IPS-NIHi11 (cell line): ENCODE measurements around the gene TTC7B.

Experiments
- DNase-seq: peaks from one replicate; pipeline ENCODE4 v3.0.0; 2012; ENCODE audit warnings: mixed read lengths, low spot score

TTC7B gene

GRCh38 chr14:90671382-90672234 is 144.6 kb downstream of the TTC7B start:
- no peak for DNase-seq

DNA sequence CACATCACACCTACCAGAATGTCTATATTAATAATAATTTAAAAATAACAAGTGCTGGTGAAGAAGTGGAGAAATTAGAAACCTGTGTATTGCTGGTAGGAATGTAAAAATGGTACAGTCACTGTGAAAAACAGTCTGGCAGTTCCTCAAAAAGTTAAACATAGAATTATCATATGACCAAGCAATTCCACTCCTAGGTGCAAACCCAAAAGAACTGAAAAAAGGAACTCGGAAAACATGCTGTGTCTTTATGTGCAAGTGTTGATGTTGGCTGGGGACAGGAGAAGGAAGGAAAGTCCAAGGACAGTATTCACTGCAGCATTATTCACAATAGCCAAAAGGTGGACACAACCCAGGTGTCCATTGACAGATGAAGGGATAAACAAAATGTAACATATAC is 146.5 kb downstream of the TTC7B start:
- DNase-seq, result no peak

DNA sequence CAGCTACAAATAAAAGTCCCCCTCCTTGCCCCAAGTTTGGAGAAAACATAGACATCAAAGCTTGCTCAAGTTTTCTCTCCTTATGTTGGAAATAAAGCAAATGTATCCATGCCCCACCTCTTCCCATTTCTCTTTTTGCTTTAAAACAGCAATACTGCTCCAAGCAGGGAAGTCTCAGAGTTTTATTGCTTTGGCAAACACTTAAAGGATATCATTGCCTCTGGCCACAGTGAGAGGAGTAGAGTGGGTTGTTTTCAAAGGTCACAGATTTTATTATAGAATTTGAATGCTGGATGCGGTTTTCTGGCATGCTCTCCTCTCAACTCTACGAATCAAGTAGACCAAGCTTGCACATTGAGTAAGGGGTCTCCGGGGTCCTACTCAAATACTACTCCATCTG is 149.7 kb downstream of the TTC7B start:
- no peak for DNase-seq

DNA sequence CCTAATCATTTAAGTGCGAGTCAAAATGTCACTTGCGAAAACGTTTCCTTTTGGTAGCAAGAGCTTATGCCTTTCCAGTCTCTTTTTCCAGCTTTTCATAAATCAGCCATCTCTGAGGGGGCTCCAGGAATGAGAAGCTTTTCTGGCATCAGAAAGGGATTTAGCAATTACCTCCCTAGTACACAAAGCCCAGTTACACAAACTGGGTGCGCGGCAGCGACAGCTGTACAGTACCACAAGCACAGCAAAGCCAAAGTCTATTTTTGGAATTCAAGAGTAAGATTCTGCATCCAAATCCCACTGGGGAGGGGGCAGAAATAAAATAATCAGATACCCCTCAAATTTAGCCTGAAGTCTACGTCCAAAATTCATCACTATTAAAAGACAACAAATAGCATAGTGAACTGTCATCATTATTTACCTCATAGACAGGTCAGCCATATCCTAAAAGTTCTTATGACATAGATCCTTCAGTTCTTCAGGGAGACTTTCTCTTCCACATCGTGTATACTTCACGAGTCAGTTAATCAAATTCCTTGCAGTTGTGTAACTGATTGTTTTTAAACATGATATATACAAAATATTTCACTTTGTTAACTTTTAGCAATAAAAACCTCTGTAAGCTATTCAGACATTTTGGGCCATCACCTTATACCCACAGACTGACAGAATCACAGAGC is 150.8 kb downstream of the TTC7B start:
- no peak for DNase-seq

- DNase-seq, result no peak
Observed at GRCh38 chr14:90664911-90665310, 151.3 kb downstream of the TTC7B start.

DNA sequence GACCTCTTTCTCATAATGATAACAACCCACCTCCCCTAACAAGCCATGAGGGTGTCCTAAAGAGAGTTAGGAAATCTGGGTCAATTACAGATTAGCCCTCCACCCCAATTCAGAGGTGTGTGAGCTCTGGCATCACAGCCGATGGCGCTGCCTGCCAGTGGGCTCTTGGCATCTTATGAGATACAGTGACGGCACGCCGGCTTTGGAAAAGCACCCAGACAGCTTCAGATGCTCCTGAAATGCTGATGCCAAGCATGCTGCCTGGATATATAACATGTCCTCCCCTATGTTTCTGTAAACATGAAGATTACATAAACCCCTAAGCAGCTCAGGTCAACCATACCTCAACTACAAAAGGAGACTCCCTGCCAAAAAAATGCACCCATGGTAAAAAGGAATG is 152.6 kb downstream of the TTC7B start:
- no peak for DNase-seq

DNA sequence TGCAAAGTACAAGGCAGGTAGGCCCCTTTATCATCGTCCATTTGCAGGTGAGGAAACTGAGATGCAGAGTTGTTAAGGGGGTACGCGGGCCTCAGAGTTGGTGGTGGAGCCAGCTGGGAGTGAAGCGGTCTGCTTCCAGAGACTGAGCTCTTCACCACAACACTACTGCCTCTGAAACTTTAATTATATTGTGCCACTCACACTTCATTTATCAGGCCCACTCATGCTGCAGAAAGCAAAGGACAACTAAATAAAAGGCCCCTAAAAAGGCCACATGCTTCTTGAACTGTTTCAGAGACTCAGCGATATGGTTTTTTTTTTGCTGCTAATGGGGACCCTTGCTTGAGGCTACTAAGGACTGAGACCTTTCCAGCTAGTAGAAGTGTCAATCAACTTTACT is 153.1 kb downstream of the TTC7B start:
- DNase-seq, result no peak

DNA sequence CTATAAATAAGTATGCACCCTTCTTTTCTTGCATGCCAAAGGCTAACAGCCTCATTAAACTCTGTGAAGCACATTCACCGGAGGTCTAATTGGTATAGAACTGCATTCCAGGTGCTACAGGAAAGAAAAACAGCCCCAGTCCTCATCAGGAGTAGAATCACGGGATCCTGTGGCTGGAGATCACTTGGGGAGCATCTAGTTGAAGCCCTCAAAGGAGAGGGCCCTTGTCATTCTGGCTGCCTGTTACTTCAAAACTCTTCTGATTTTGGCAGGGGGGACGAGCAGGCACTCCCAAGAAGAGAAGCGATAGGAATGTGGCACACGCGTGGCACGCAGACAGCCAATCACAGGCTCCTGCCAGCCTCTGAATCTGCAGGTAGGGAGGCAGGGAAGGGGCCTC is 154.4 kb downstream of the TTC7B start:
- DNase-seq, result no peak

GRCh38 chr14:90660865-90661570 is 155.2 kb downstream of the TTC7B start:
- peak; percentile 29 for DNase-seq

GRCh38 chr14:90659156-90659555 is 157.1 kb downstream of the TTC7B start:
- no peak for DNase-seq

DNA sequence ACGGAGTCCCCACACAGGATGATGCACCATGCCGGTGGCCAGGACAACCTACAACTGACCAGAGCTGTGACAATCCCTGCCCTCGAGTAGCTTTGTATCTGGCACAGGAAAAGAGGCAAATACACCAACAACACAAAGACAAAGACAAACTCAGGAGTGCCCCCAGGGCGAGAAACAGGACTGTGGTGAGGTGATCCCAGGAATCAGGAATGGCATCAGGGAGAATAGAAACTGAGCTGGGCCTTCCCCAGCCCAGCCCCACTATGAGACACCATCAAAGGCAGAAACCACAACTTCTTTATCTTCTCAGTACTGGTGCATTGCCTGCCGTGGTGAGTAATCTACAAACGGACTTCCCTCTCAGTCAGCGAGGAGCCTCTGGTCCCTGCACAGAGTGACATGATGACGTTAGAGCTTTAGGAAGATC is 157.7 kb downstream of the TTC7B start:
- DNase-seq, result no peak

- no peak for DNase-seq
Observed at GRCh38 chr14:90656973-90657372, 159.3 kb downstream of the TTC7B start.

GRCh38 chr14:90655829-90656228 is 160.4 kb downstream of the TTC7B start:
- DNase-seq, result no peak

- DNase-seq, result no peak
Observed at GRCh38 chr14:90654831-90655276, 161.4 kb downstream of the TTC7B start.

DNA sequence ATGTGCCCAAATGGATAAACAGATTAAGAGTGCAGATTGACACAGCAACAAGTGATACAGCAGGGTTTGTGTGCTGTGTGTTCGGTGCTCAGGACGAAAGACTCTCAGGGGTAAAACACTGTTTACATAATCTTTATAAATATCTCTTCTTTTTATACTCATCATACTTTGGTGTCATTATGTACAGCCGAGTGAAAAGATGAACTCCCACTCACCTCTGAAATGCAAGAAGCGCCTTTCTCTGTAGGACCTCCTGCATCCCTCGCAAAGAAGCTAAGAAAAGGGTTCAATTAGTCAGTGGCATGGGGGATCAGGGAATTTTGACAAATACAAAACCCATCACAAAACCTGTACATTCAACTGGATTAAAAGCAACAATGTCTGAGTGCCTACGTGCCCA is 163.6 kb downstream of the TTC7B start:
- no peak for DNase-seq

DNA sequence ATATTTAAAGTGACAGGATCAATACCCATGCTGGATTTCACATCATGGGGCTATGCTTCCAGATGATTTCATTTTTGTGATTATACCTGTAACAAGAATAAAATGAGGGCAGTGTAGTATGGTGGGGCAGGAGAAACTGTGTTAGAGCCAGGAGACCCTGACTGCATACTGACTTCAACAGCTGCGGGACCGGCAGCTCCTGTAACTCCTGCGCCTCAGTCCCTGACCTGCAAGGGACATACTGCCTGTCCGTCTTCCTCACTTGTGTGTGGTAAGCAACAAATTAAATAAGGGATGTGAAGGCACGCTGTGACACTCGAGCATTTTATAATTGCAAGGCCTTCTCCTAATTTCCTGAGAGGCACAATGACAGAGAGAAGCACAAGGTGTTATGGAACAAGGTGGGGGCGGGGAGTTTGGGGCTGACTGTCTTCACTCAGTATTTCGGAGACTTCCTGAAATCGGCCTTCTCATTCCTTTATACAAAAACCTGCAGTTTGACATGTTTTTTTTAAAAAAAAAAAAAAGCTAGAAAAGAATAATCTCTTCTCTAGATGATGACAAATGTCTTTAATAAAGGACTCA is 164.2 kb downstream of the TTC7B start:
- no peak for DNase-seq

DNA sequence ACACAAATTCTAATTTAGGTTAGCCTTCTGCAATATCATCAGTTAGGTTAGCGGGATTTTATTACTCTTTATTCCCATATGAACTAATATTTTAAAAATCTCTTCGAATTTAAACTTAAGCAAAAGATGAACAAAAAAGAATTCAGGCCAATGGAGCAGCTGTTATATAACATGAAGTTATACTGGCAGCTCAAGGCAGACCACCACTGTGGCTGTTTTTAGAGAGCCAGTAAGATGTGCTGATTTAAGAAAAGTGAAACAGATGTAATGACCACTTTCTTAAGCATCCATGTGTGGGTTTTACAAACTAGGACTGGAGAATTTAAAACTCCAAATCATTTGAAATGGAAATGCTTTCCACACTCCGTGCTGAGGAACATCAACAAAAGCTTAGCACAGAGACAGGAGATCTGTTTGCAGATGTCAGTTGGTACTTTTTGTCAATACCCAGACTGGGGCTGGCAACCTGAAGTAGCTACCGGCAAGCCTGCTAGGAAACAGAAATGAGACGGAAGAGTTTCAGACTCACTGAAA is 164.9 kb downstream of the TTC7B start:
- DNase-seq, result no peak

GRCh38 chr14:90649557-90650135 is 166.6 kb downstream of the TTC7B start:
- no peak for DNase-seq

- DNase-seq, result no peak
Observed at GRCh38 chr14:90649083-90649482, 167.1 kb downstream of the TTC7B start.

GRCh38 chr14:90648421-90648820 is 167.8 kb downstream of the TTC7B start:
- DNase-seq, result no peak

GRCh38 chr14:90647473-90648005 is 168.7 kb downstream of the TTC7B start:
- DNase-seq, result no peak
